HG03342 (cell line): Measurements from ENCODE around the gene SLC25A21.
A peak's percentile ranks its signal among the peaks of the same experiment; 100 is the strongest.

Source experiments
- ATAC-seq: cut with Tn5 transposase; IDR thresholded peaks from one replicate; pipeline ENCODE4 v1.9.1; 2021; ENCODE audit warnings: mild to moderate bottlenecking, moderate library complexity; ENCODE audit not compliant: unreplicated experiment

Gene SLC25A21

GRCh38 chr14:36949371-36949770, 223.0 kb downstream of the SLC25A21 start:
- ATAC-seq = no peak

GRCh38 chr14:36948157-36948859, 224.1 kb downstream of the SLC25A21 start:
- ATAC-seq = no peak

GRCh38 chr14:36947362-36947761, 225.0 kb downstream of the SLC25A21 start:
- no peak for ATAC-seq

- no peak for ATAC-seq
These were observed 225.5 kb downstream of the SLC25A21 start for GRCh38 chr14:36946872-36947271.

- ATAC-seq = no peak
These were observed 227.9 kb downstream of the SLC25A21 start for GRCh38 chr14:36944307-36945010.

GRCh38 chr14:36942522-36943245, 229.7 kb downstream of the SLC25A21 start:
- ATAC-seq = no peak

GRCh38 chr14:36941783-36942521, 230.5 kb downstream of the SLC25A21 start:
- ATAC-seq = peak; percentile 92

- ATAC-seq = no peak
These were observed 231.9 kb downstream of the SLC25A21 start for GRCh38 chr14:36940476-36940875.

GRCh38 chr14:36939265-36939664, 233.1 kb downstream of the SLC25A21 start:
- no peak for ATAC-seq

GRCh38 chr14:36938678-36939077, 233.7 kb downstream of the SLC25A21 start:
- ATAC-seq = no peak

- no peak for ATAC-seq
These were observed 236.3 kb downstream of the SLC25A21 start for GRCh38 chr14:36935976-36936678.

- no peak for ATAC-seq
These were observed 238.1 kb downstream of the SLC25A21 start for GRCh38 chr14:36934304-36934703.

GRCh38 chr14:36931791-36932190, 240.6 kb downstream of the SLC25A21 start:
- ATAC-seq = no peak

GRCh38 chr14:36928432-36928831, 244.0 kb downstream of the SLC25A21 start:
- no peak for ATAC-seq

- no peak for ATAC-seq
These were observed 247.3 kb downstream of the SLC25A21 start for GRCh38 chr14:36925094-36925493.

GRCh38 chr14:36916668-36917067, 255.7 kb downstream of the SLC25A21 start:
- ATAC-seq = no peak

GRCh38 chr14:36915081-36915480, 257.3 kb downstream of the SLC25A21 start:
- ATAC-seq = no peak

- no peak for ATAC-seq
These were observed 261.8 kb downstream of the SLC25A21 start for GRCh38 chr14:36910578-36910977.

- no peak for ATAC-seq
These were observed 267.0 kb downstream of the SLC25A21 start for GRCh38 chr14:36905272-36905888.

- ATAC-seq = no peak
These were observed 270.5 kb downstream of the SLC25A21 start for GRCh38 chr14:36901861-36902260.
